HG03342 (cell line): ENCODE results near the gene DPYSL3.

Source experiments
- ATAC-seq: cut with Tn5 transposase; IDR thresholded peaks from one replicate; pipeline ENCODE4 v1.9.1; 2021; ENCODE audit warnings: mild to moderate bottlenecking, moderate library complexity; ENCODE audit not compliant: unreplicated experiment

DPYSL3 gene

DNA sequence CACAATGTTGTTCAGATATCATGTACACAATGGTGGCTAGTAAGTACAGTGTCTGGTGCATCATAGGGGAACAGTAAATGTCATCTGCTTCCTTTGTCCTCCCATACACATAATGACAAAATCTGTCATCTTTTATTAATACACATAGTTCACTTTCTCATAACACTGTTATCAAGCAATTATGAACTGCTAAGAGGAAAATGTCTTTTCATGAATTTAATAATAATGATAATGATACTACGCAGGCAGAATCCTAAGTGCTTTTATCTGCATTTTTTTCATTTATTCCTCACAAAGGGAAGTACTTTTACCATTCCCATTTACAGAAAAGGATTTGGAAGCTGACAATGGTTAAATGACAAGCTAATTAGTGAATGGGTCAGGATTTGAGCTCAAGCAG lies 35.7 kb downstream of the DPYSL3 start:
- no peak for ATAC-seq

DNA sequence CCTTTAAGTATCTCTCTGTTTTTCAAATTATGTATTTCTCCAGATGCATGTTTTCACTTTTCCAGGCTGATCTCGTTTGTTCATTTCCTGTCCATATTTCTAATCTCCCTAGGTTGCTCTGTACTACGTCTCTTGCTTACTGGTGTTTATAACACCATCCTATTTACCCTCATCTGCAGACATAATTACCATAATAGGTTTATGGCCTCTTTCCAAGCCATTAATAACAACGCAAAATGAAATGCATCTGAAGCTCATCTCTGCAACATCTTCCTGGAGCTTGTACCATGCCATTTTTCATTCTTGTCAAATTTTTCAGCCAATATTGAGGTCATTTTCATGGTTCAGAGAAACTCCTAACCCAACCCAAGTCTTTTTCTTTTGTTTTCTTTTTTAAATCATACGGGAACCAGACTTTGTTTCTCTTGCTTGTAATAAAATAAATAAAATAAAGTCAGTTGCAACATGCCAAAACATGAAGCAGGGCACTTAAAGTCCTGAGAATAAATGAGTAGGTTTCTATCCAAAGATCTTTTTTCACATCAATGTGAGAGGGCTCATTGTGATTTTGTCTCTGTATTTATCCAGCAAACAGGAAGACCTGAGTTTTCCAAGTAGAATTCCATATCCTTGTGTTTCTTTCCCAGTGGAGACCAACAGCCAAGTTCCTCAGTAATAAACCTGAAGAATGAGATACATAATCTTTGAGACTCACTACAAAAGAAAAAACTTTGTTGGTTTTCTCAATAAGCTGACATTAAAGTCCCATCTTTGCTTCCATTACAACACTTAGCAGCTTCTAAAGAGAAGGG lies 37.0 kb downstream of the DPYSL3 start:
- no peak for ATAC-seq

DNA sequence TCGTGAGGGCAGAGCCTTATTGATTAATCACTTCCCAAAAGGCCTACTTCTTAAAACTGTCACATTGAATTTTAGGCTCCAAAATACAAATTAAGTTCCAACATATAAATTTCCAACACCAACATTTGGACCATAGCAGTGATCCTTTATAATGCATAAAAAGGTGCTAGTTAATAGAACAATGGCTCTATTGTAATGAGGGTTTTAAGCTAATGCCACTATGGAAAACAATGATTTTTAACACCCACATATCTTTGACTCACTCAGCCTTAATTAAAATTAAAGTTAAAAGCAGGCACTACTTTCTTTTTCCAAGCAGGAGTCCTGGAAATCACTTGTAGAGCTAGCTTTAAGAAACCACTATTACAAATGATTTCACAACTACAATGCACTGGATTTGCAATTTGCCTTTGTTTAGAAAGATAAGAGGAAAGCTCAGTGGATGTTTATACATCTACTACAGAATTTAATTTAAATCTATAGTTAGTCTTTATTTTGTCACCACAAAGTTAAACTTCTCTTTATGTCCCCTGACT lies 41.8 kb downstream of the DPYSL3 start:
- no peak for ATAC-seq

DNA sequence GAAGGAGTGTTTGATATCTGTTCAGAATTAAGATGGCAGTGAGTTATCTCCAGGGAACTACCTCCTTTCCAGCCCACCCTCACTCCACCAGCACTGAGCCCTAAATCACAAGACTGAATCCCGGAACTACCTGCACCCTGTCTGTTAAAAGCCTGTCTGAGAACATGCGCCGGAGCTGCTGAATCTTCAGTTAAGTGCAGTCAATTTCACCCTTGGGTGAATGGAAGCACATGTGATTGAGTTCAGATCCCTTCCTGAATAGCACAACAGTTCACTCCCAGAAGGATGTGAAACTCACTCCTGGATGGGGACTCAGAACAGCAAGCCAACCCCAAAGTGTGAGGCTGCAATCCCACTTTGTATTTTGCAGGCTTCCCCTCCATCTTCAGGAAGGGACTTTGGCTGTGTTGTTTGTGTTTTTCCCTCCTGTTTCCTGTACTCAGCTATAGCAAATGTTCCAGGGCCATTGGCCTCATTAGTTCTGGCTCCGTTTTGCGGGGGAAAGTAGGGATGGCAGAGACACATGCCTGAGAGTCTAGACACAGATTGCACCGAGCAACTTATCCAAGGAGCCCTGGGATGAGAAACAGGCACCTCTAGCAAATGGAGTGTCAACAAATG lies 43.4 kb downstream of the DPYSL3 start:
- no peak for ATAC-seq

DNA sequence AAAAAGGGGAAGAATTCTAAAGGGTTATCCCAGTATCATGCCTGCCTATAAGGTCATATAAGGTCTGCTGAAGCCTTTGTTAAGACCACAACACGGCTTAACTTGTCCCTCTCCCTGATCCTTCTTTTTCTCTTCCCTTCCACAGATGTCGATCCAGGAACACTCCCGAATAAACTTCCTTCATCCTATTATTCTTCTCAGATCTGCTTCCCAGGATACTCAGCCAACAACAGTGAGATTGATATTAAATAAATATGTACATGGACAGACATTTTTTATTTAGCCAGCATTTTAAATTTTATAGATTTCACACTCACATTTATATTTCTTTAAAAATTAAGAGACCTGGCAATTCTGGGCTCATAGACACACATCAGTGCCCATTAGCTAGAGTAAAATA lies 44.1 kb downstream of the DPYSL3 start:
- ATAC-seq = no peak

DNA sequence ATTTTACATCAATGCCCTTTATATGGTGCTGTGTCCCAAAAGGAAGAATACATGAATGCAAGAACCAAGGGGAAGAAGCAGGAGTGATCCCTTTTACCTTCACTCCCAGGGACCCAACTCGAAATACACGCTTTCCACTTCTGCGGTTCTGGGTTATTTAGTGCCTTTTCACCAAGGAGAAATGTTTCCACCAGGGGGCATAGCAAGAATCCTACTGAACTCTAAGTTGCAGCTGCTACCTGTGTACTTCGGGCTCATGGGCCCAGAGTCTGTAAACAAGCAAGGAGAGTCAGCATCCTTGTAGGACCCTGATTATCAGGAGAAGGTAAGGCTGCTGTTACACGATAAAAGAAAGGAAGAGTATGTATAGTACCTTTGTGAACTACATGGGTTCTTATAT lies 45.7 kb downstream of the DPYSL3 start:
- no peak for ATAC-seq

DNA sequence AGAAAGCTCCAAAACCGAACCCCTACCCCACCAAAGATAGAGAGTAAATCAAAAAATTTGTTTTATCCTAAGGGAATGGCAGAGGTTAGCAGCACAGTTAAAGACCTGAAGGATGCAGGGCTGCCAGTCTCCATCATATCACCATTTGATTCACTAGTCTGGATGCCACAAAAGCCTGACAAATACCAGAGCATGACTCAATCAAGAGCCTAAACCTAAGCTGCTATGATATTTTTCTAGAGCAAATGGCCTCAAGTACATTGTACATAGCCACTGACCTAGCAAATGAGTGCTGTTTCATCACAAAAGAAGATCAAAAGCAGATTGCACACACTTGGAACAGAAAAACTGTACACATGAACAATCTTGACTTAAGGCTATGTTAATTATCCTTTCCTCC lies 48.0 kb downstream of the DPYSL3 start:
- ATAC-seq = no peak

DNA sequence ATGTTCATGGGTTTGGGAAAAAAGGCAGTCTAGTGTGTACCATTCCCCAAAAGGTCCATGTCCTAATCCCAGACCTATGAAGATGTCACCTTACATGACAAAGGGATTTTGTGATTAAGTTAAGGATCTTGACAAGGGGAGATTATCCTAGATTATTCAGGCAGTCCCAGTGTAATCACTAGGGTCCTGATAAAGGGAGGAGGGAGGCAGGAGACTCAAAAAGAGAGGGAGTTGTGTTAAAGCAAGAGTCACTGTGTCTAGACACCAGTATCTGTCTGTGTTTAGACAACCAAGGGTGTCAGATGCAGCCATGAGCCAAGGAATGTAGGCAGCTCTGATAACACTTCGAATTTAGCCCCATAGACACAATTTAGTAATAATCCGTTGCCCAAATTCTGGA lies 49.5 kb downstream of the DPYSL3 start:
- ATAC-seq = no peak

DNA sequence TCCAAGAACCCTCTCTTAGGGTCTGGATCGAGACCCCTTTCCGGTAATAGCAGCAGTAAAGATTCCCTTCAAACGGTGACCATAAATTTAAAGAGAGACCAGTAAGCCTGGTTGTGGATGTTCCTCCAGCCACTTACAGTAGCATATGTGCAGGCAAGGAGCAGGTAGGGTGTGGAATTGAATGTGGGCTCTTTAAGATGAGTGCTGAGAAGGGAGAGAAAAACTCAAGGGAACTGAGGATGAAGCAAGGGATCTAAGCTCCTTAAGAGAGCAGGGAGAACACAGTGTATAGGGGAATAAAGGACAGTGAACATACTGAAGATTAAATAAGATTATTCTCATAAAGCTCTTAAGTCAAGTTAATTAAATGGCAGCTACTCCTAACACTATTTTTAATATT lies 51.3 kb downstream of the DPYSL3 start:
- ATAC-seq = no peak

DNA sequence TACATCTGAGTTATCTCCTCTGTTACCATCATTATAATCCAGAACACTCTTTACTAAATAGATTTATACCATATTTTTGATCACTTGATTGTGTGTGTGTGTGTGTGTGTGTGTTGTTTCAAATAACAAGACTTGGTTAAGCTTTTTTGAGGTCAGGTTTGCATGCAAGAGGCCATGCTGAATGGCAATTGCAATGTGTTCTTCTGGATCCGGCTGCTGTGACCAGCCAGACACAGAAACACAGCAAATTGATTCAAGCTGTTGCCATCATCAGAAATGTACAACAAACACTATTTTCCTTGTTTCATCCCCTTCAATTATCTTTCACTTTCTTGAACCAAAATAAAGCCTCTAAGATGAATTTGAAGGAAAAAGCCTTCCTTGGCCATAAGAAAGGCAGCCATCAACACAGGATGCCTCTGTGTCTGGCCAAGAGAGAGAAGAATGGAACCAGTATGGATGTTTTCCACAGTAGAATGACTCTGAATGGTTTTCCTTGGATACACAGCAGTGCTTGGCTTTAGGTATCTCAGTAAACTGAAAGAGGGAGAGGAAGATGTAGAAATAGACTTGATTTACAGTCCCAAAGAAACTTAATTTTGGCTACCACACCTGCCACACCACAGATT lies 53.9 kb downstream of the DPYSL3 start:
- ATAC-seq = no peak

DNA sequence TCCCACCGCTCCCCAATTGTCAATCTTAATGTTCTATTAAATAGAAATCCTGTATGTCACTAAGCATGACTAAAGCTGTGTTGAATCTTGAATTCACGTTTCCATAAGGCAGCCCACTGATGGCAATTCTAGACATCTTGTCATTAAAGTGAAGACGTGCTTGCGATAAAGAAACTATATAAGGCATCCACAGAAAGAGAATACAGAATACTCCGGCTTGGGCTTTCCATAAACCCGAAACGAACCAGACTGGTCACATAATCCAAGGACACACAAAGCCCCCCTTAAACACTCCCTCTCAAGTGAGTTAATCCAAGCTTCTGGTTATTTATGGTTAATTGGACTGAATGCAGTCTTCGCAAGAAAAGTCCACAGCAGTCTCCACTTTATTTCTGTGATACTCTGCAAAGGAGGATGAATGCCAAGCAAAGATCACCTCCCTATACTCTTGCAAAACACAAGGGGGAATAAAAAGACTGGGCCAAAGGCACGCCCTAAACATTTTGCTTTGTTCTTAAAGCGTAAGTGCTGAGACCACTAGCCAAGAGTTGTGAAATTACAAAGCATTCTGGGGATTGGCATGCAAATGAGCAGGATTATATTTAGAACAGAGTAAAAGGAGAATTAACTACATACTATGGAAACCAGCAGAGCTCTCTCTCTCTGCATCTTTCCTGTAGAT lies 54.7 kb downstream of the DPYSL3 start:
- no peak for ATAC-seq

DNA sequence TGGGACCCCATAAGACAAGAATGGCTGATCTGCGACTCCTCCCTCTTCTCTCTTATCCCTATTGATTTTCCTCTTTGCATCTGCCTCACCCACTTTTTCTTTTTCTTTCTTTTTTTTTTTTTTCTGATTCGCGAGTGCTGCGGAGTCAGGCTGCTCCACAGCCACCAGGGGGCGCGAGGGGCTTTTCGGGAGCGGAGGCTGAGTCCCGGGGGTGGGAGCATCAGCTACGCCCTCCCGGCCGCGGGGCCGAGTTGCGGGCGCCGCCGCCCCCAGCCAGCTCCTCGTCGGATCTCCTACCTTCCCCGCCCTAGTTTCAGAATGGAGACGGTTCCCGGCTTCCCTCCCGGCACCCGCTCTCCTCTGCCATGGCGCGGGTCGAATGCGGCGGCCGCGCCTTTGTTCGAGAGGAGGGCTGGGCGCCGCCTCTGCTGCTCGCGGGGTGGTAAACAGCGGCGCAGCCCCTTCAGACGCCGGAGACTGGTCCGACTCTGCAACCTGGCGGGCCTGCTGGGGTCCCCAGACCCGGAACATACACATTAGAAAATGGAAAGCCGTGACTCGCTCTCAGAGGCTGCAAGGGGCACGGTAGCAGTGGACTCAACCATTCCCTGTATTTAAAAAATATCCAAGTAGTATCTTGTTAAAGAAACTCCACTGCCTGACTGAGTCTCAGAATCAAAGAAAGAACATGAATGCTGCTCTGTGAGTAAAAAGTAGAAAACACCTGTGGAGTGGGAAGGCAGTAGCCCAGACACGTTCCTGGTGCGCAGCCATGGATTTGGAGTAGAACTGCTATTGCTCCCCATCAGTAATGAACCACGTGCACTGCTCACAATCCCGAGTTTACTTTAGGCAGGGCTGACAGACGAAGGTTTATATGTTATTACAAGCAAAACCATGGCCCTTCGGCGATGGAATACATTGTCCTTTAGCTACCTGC lies 55.7 kb downstream of the DPYSL3 start:
- peak; percentile 83 for ATAC-seq

DNA sequence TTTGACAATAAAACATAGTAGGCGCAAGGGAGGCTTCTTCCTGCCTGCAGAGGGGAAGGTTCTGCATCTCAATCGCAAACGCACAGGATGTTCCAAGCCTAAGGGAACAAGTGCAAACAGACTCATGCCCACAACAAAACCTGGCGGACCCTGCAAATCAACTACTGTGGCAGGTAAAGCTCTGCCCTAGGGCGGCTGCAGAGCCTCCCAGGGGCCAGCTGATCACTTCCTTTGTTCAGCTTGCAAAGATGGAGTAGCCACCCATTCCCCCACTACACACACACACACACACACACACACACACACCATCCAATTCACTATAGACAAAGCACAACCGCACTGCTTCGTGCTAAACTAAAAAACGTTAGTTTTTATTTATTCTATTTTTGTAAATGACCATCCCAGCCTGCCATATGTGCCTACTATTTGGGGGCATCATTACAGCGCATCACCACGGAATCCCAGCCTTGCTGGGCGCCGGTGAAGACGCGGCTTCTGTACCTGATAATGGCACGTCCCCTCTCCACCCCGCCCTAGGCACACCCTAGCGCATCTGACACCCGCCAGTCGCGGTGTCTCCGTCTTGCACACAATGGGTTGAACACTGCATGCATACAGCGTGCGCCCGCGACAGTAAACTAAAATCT lies 57.6 kb downstream of the DPYSL3 start:
- no peak for ATAC-seq

DNA sequence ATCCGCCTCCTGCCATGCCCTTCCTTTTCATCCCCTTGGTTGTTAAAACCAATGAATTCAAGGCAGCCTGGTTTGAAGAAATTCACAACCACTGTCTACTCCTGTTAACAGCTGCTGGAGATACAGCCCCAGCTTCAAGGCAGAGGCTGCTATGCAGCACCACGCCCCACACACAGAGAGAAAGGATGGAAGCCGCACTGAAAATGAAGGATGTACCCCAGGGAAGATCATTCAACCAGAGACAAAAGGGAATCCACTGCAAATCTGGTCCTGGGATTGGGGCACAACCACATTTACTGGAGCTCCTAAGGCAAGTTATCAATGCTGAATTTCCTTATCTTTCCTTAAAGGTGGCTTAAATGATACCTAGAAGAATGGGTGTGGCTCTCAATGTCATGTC lies 58.7 kb downstream of the DPYSL3 start:
- no peak for ATAC-seq

DNA sequence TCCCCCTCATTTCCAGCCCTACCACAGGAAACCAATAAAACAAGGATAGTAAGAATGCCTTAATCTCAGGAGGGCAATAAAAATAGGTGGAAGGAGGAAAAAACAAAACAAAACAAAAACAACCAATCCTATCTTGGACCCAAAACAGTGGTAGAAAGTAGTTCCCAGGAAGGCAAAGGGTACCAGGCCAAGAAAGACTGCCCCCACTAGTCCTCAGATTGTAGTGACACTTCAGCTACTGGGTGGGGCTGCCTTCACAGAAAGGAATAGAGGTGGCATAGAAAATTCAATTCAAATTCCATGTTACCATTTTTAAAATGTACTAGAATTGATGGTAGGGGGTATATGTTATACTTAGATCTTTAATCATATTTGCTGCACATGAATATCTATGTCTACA lies 59.3 kb downstream of the DPYSL3 start:
- no peak for ATAC-seq

DNA sequence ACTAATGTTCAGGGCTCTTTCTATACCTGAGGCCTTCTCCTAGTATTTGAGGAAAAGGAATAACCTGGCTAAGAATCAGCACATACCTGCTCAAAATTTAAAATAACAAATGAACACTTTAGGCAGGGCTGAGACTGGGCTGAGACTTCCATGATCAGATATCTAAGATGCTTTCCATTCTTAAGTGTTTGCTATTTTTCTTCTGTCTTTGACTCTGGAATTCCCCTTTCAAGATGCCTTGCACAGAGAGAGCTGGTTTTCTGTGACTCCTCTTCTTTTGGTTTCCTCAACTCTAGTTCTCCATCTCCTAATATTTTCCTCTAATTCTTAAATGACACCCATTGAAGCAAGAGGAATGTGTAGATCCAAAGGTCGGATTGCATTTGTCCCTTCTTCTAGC lies 61.1 kb downstream of the DPYSL3 start:
- ATAC-seq = no peak

DNA sequence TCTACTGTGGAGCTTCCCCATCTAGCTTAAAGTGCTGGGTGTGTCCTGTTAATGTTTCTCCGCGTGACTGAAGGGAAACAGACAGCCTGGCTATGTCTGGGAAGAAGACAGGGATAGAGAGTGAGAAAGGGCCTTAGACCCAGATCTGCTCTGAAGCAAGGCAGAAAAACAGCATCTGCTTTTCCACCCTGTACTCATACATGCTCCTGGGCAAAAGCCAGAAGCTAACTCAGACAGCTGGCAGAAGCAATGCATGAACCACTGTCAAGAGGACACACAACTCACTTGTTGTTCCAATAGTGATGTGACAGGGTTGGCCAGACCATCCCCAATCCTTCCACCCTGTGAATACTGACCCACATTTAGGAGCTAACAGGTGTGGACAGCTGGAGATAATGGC lies 63.3 kb downstream of the DPYSL3 start:
- ATAC-seq = no peak

DNA sequence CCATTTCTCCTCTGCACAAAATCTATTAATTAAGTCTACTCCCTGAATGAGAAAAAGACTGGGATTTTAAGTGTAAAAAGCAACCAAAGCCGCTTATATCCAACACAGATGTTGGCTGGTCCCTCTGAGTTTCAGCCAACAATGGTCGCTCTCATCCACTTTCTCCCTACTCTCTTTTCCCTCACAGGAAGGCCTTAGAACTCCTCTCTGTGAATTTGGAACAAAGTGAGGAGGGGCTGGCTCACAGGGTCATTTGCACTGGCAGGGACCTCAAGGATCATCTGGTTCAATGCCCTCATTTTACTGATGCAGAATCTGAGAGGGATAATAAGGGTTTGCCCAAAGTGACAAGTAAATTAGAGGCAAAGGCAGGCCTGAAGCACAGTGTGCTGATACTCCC lies 64.0 kb downstream of the DPYSL3 start:
- ATAC-seq = no peak

DNA sequence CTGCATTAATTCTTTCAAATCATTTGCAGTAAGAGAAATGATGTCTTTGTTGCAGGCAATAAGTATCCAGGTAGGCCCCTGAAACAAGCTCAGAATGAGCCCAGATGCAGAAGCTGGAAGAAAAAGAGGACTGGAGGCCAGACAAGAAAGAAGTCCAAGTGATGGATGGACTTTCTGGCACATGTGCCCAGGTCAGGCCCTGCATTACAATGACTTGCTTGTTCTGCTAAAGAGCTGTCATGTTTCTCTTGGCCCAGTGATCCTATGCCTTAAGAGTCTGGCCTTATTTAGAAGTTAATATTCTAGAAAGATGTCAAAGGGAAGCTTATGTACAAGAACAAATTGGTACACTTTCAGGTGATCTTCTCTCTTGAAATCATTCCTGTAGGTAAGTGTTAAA lies 64.8 kb downstream of the DPYSL3 start:
- no peak for ATAC-seq

DNA sequence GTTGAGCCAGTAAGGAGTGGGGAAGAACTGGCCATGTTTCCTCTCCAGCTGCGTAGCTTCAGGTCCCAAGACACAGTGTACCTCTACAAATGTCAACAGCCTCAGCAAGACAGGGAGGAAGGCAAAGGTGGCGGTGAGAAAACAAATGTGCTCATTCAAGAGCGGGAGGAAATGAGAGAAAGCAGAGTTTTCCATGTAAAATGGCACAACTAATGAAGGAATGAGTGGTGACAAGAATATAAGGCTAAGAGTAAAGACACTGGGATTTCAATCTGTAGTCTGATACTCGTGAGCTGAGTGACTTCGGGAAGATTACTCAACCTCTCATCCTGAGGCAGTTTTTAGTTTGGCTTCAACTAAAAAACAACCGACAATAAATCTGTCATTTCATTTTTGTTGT lies 67.6 kb downstream of the DPYSL3 start:
- no peak for ATAC-seq
